Stimulated activated effector memory CD8-positive, alpha-beta T cell treated with anti-CD3 and anti-CD28 coated beads, Interleukin-12 subunit alpha, Interleukin-12 subunit beta, amount 100 ng/mL, for 72 hours (primary cell): ENCODE measurements around the gene NBPF12.
A peak's percentile ranks its signal among the peaks of the same experiment; 100 is the strongest.
"Not testable (repeated sequence)": the region's sequence is repeated elsewhere in the genome, so short reads cannot be mapped to it uniquely, and the experiment has no call there.

Experiments used
- ATAC-seq: fragments of 150-1000 bp; cut with Tn5 transposase; 2 replicates; pipeline ENCODE4 v1.10.0; 2021
- DNase-seq, 2 donors: peaks; one replicate each; pipeline ENCODE4 v3.0.0; 2021 to 2022; ENCODE audit warnings: low spot score in 2 of 2
- H3K27ac Mint-ChIP-seq: one replicate; pipeline ENCODE4 v1.8.0; 2022; ENCODE audit warnings: mild to moderate bottlenecking, mixed read lengths
- H3K36me3 Mint-ChIP-seq: one replicate; pipeline ENCODE4 v1.8.0; 2022; ENCODE audit warnings: mild to moderate bottlenecking, mixed read lengths
- H3K4me1 Mint-ChIP-seq: one replicate; pipeline ENCODE4 v1.8.0; 2022; ENCODE audit warnings: mixed read lengths
- H3K4me3 Mint-ChIP-seq: one replicate; pipeline ENCODE4 v1.8.0; 2022; ENCODE audit warnings: mild to moderate bottlenecking, mixed read lengths
- H3K9me3 Mint-ChIP-seq: one replicate; pipeline ENCODE4 v1.8.0; 2022; ENCODE audit warnings: mixed read lengths

NBPF12 gene, protein sequence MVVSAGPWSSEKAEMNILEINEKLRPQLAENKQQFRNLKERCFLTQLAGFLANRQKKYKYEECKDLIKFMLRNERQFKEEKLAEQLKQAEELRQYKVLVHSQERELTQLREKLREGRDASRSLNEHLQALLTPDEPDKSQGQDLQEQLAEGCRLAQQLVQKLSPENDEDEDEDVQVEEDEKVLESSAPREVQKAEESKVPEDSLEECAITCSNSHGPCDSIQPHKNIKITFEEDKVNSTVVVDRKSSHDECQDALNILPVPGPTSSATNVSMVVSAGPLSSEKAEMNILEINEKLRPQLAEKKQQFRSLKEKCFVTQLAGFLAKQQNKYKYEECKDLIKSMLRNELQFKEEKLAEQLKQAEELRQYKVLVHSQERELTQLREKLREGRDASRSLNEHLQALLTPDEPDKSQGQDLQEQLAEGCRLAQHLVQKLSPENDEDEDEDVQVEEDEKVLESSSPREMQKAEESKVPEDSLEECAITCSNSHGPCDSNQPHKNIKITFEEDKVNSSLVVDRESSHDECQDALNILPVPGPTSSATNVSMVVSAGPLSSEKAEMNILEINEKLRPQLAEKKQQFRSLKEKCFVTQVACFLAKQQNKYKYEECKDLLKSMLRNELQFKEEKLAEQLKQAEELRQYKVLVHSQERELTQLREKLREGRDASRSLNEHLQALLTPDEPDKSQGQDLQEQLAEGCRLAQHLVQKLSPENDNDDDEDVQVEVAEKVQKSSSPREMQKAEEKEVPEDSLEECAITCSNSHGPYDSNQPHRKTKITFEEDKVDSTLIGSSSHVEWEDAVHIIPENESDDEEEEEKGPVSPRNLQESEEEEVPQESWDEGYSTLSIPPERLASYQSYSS (N-terminal part only)

DNA sequence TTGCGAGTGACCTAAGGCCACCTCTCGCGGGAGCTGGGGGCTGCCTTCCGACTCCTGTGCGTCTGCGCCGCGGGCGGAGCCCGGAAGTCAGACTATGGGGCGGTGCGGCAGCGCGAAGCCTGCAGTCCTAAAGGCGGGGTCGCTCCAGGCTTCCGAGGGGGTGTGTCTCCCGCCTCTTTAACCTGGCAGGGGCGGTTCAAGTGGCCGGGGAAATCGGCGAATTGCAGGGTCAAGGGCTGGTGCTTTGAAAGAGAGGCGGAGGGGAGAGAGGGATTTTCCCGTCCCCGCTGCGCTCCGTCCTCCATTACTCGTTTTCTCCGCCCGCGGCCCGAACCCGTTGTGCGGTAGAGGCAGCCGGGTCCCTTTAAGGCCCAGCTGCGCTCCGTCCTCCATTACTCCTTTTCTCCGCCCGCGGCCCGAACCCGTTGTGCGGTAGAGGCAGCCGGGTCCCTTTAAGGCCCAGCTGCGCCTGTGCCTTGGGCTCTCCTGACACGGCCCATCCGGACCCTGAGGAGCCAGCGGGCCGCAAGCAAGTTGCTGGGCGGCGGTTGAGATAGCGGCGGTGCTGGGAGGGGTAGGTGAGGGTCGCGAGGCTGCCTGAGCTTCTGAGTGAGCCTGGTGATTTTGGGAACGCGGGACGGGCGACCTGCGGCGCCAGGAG, at the start of gene NBPF12:
TSS of gene NBPF12 (plus strand) at position 83 of the 661 bp plus-strand sequence. CDS start 21,820 bp downstream, outside the sequence.
- peak within 1 kb of the TSS; percentile 82 for H3K4me3 Mint-ChIP-seq
- ATAC-seq (peak; percentile 98), DNase-seq (peak; percentile 67 to 91)
- H3K9me3 Mint-ChIP-seq, H3K36me3 Mint-ChIP-seq: not testable (repeated sequence)
- H3K4me1 Mint-ChIP-seq, result peaks cover 12% of the 10 kb centered on the region
- H3K27ac Mint-ChIP-seq, result peak within 1 kb of the TSS; percentile 91

DNA sequence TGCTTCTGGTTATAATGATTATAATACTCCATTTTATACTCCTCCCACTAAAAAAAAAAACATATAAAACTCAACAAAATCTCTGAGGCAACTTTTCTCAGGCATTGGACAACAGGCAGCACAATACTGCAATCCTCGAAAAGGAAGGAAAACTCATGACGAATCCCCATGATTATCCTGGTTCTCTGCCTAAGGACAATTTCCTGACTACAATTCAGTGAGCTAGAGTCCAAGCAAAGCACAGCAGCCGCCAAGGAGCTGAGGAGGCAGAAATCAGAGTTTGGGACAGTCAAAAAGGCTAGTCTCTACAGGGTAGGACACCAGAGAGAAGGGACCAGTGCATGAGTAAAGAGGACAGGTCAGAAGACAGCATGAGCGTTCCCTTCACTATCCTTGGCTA, 46.8 kb upstream of the NBPF12 start:
- not testable (repeated sequence) for ATAC-seq, H3K4me1 Mint-ChIP-seq, DNase-seq, H3K36me3 Mint-ChIP-seq, H3K4me3 Mint-ChIP-seq, H3K27ac Mint-ChIP-seq, H3K9me3 Mint-ChIP-seq

DNA sequence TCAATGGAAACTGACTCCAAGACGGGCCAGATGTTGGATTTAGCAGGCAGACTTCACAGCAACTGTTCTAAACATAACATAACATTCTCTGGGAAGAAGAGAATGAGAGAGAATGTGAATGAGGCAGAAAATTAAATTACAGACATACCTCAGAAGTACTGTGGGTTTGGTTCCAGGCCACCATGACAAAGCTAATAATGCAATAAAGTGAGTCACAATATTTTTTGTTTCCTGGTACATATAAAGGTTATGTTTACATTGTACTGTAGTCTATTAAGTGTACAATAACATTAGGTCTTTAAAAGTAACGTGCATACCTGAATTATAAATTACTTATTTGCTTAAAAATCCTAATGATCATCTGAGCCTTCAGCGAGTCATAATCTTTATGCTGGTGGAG, 45.8 kb upstream of the NBPF12 start:
- H3K4me3 Mint-ChIP-seq, ATAC-seq, DNase-seq, H3K4me1 Mint-ChIP-seq, H3K36me3 Mint-ChIP-seq, H3K27ac Mint-ChIP-seq, H3K9me3 Mint-ChIP-seq: not testable (repeated sequence)

DNA sequence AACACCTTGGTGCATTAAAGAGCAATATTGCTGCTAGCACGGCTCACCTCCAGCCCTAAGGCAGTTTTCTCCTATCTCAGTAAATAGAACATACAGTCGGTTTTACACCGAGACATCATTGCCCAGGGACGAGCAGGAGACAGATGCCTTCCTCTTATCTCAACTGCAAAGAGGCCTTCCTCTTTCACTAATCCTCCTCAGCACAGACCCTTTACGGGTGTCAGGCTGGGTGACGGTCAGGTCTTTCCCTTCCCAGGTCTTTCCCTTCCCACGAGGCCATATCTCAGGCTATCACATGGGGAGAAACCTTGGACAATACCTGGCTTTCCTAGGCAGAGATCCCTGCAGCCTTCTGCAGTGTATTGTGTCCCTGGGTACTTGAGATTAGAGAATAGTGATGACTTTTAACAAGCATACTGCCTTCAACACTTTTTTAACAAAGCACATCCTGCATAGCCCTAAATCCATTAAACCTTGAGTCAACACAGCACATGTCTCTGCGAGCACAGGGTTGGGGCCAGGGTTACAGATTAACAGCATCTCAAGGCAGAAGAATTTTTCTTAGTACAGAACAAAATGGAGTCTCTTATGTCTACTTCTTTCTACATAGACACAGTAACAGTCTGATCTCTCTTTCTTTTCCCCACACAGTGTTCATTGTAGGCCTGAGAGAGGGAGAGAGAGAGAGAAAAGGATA, 30.4 kb upstream of the NBPF12 start:
- H3K4me1 Mint-ChIP-seq, H3K4me3 Mint-ChIP-seq, H3K36me3 Mint-ChIP-seq, DNase-seq, H3K27ac Mint-ChIP-seq, ATAC-seq, H3K9me3 Mint-ChIP-seq: not testable (repeated sequence)

DNA sequence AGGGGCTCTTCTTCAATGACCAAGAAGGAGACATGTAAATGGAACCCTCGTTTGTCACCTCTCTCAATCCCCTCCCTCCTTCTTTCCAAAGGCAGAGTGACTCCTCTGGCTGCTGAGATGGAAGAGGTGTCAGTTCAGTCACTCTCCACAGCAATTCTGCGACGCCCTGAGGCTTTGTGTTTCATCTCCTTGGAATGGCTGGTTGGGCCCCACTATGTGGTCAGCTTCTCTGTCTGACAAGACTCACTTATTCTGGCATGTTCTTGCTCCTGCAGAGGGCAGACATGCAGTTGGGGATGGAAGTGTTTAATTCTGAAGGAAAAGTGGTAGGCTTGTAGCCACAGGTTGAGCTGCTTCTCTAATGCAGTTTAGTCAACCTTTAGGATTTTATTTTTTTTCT, 25.1 kb upstream of the NBPF12 start:
- not testable (repeated sequence) for DNase-seq, H3K4me1 Mint-ChIP-seq, H3K27ac Mint-ChIP-seq, H3K4me3 Mint-ChIP-seq, H3K36me3 Mint-ChIP-seq, ATAC-seq, H3K9me3 Mint-ChIP-seq

DNA sequence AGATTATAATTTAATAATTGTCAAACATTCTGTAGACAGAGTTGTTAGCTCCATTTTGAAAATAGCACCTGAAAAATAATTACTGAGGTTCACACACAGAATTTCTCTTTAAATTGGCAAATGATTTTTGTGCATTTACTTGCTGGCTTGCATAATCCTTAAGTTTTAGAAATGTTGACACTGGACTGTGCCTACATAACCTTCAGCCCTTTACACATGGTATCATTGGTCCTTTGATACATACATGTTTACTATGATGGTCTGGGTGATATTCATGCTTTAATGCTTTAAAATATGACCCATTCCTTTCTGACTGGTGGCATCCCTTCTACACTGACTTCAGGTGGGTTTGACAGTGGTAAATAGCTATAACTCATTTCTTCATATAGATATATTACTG, 17.3 kb upstream of the NBPF12 start:
- not testable (repeated sequence) for H3K36me3 Mint-ChIP-seq, H3K4me1 Mint-ChIP-seq, H3K4me3 Mint-ChIP-seq, DNase-seq, ATAC-seq, H3K27ac Mint-ChIP-seq, H3K9me3 Mint-ChIP-seq

DNA sequence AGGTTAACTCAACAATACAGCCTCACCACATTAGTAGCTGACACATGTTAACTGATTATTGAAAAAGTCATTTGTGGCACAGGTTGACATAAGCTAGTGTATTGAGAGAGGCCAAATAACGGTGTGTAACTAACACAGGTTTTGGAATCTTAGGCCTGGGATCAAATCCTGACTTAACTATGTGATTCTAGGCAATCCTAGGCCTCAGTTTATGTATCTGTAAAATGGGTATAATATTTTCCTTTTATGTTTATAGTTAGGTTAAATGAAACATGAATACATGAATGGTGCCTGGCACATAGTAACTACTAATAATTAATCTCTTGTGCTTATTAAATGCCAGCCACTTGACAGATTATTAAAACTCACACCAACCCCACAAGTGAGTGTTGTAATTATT, 15.5 kb upstream of the NBPF12 start:
- not testable (repeated sequence) for H3K4me1 Mint-ChIP-seq, H3K4me3 Mint-ChIP-seq, H3K9me3 Mint-ChIP-seq, H3K36me3 Mint-ChIP-seq, DNase-seq, H3K27ac Mint-ChIP-seq, ATAC-seq

DNA sequence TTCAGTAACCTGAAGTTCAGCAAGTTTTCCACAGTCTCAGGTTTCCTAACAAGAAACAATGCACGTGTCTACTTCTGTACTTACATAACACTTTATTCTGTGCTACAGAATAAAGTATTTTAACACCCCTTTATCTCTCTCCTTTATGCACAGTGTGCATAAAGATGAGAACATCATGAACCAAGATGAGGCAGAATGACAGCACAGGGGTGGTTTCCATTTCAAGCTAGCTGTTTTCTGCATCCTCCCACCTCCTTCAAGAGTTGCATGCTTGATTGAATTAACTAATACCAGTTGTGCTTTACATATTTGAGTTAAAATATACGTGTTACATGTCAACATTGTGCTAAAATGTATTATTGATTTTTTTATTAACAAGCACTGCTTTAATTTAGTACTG, 14.0 kb upstream of the NBPF12 start:
- not testable (repeated sequence) for ATAC-seq, H3K9me3 Mint-ChIP-seq, H3K27ac Mint-ChIP-seq, H3K4me3 Mint-ChIP-seq, H3K4me1 Mint-ChIP-seq, H3K36me3 Mint-ChIP-seq, DNase-seq

DNA sequence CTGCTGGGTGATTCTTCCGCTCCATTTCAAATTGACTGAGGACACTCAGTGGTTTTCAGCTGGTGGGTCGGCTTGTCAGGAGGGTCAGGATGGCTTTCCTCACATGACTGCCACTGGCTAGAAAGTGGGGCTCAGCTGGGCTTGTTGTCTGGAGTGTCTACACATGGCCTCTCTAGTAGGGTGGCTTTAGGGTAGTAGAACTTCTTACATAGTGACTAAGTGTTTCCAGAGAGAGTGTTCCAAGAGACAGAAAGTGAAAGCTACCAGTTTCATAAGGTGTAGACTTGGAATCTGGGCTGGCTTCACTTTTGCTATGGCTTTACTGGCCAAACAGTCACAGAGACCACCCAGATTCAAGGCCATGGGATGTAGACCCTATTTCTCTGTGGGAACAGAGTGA, 11.7 kb upstream of the NBPF12 start:
- H3K27ac Mint-ChIP-seq, ATAC-seq, H3K4me1 Mint-ChIP-seq, H3K4me3 Mint-ChIP-seq, H3K36me3 Mint-ChIP-seq, DNase-seq, H3K9me3 Mint-ChIP-seq: not testable (repeated sequence)

DNA sequence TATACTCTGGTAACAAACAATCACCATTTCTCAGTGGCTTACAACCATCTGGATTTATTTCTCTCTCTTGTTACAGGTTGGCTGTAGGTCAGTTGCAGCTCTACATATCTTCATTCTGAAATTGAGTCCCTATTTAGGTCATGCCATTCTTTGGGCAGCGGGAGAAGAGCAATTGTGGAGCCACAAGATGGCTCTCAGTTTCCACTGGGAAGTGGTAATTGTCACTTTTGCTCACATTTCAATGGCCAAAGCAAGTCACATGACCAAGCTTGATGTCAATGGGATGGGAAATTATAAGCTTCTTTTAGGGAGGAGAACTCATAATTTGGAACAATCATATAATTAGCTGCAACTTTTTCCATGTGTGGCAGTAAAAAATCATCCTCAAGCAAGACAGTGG, 7.9 kb upstream of the NBPF12 start:
- H3K4me3 Mint-ChIP-seq, H3K27ac Mint-ChIP-seq, H3K9me3 Mint-ChIP-seq, H3K36me3 Mint-ChIP-seq, DNase-seq, ATAC-seq, H3K4me1 Mint-ChIP-seq: not testable (repeated sequence)

DNA sequence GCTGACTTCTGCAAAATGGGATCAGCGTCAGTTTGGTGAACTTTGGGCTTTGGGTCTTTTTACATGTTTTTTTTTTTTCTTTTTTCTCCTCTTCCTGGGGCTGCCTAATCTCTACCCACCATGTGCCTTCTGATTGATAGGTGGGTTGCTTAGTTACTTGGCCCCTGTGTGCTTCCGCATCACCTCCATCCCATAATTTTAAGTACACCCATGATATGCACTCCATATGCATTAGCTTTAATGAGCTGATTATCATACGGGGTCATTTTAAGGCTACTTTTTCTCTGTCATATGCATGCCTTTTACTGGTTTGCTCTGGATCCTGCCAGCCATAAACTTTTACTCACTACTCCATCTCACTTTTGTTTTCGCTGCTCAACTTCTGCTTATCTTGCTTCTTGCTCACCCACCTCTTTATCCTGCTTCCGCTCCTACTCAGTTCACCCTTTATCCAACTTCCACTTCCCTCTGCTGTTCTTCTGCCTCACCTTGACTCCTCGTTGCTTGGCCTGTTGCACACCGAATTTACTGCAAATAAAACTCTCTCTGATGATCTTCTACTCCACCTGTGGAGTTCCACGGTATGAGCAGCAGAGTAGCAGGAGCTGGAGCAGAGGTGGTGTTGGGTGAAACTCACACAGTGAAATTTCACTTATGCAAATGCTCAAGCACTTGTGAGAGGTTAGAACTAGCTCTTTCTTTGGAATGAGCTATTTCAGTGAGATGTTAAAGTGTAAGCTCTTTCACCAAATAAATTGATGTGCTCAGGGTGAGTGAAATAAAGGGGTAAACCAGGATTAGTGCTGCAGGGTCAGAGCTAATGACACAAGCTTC, 3.5 kb upstream of the NBPF12 start:
- not testable (repeated sequence) for ATAC-seq, H3K36me3 Mint-ChIP-seq, H3K9me3 Mint-ChIP-seq, DNase-seq, H3K27ac Mint-ChIP-seq
- H3K4me3 Mint-ChIP-seq, result peak overlapping the region; percentile 23
- peaks cover 12% of the 10 kb centered on the region for H3K4me1 Mint-ChIP-seq

DNA sequence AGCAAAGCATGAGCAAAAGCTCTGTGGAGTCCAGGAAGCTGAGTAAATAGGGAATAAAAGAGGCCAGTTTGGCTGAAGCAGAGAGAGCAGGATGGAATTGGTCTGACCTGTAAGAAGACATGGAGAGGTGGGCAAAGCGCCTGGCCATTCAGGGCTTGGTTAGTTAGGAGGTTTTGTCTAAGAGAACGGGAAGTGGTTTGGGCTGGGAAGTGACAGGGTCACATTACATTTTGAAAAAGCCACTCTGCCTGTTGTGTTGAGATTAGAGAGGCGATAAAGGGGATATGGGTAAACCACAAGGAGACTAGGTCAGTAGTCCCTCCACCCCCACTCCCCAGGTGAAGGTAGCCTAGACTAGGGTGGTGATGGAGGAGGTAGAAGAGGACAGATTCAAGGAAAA, 662 bp upstream of the NBPF12 start:
- not testable (repeated sequence) for ATAC-seq, H3K9me3 Mint-ChIP-seq, DNase-seq, H3K36me3 Mint-ChIP-seq, H3K27ac Mint-ChIP-seq
- Mint-ChIP-seq H3K4me3 (peak overlapping the region; percentile 82), H3K4me1 (peaks cover 12% of the 10 kb centered on the region)

DNA sequence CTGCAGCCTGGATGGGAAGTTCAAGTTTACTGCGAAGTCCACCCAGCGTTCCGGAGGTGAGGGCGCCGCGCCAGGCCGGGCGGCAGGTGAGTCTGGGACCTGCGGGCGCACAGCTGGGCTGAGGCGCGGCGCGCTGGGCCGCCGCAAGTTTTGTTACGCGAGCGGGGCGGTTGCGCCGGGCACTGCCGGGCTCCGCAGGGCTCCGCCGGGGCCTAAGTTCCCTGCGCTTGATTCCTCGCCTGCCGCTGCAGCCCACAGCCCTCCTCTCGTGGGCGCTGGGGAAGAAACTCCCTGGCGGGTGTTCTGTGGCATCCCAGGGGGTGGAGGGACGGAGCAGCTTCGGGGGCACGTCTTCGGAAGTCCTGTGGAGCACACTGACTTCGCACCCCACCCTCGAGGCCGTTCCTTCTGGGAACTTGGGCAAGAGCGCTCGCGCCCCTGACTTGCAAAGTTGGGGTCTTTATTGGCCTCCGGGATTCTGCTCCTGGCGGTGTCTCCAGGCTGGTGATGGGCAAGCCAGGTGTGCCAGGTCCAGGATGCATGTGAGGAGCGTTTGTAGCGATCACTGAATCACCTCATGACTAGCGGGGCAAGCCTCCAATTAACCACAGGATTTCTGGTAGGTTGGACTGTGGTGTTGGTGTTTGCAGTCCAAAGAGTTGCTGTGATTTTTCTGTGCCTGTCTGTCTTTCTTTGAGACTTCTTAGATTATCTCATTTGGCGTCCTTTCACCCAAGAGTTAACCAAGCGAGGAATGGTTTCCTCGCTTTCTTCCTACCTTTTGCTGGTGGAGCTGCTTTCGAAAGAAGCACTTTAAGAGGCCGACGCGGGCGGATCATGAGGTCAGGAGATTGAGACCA, 1.0 kb downstream of the NBPF12 start:
- Mint-ChIP-seq H3K4me1 (peaks cover 12% of the 10 kb centered on the region), H3K4me3 (peak overlapping the region; percentile 82), H3K27ac (peak overlapping the region; percentile 91)
- H3K9me3 Mint-ChIP-seq, H3K36me3 Mint-ChIP-seq: not testable (repeated sequence)
- ATAC-seq, result peak; percentile 55
- peak; percentile 8 to 65 for DNase-seq
